ENCODE results near the gene SH3RF1.
A peak's percentile ranks its signal among the peaks of the same experiment; 100 is the strongest.

The SH3RF1 gene

DNA sequence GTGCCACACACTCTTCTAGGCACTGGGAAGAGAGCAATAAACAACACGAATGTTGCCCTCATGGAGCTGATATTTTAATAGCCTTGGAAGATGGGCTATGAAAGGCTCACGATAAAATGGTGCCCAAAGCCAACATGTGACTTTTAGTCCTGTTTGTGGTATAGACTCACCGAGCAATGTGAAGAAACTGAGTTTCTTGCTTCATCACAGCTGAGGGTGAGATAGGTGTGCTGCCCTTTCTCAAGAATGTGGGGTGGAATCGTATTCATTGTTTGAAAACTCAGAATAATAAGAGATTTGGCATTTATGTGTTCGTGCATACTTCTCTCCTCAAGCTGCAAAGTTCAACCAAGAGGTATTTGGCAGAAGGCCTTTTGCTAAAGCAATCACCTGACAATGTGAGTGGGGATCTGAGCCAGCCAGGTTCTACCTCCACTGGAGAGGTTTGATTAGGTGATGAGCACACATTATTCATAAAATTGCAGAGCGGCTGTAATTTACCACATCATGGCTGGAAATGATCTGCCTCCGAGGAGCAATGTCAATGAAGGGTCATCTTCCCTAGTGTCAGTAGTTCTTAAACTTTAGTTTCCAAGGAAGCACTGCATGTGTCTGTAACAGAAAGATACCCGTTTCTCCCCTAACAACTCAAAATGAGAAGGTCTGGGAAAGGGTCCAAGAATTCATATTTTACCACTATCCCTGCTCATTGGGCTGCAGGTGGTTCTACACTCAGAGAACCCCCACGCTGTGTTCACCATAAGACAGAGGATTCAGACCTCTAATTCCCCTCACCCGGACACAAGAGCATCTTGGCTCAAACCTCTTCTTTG lies 218.8 kb downstream of the SH3RF1 start:
- no peak for DNase-seq (ENCODE audit: insufficient read length, low spot score)
- FAIRE-seq = peak; percentile 44

DNA sequence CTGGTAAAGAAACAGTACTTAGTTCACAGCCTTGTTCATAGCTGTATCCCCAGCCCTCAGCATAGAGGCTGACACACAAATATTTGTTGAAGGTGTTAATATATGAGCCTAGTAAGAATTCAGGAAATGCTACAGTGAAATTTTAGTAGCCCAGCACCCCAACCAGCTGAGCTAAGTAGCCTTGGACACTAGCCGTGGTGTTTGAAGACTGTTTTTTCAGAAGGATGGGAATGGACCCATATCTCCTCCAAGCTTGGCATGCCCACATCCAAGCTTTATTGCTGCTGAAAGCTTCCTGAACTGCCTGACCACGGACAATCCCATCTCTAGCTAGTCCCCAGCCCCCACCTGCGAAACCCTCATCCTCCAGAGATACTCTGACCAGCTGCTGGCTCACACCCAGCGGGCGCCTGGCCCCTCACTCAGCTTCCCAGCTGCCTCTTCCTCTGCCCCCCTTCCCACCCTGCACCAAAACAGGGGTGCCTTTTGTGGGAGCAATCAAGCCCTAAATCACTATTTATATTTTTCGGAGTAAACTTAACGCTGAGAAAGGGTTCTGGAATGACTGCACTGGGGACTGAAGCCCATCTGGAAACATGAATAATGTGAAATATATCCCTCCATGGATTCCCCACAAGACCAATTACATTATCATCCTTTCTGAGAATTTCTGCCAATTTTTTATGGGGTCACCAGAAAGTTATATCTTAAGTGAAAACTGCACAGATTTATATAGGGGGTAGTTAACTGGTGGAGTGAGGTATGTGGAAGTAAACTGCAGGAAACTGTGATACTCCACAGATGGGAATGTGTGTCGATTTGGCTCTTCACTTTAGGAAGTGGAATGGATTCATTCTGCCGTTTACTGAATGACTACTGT lies 219.6 kb downstream of the SH3RF1 start:
- no peak for FAIRE-seq

DNA sequence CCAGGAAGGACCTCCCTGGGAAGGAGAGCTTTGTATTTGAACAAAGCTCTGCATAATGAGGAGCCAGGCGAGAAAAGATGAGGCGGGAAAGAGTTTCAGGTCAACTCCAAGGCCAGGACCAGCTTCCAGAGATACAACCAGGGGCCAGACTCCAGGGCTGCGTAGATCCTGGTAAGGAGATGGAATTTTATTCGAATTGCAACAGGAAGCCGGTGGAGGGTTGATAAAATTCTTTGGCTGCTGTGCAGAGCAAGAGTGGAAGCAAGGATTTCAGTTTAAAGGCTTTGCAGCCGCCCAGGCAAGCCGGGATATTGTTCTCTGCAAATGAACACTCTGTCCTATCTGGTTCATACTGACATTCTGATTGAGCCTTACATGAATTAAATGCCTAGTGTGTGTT lies 220.5 kb downstream of the SH3RF1 start:
- peak; percentile 49 for FAIRE-seq
- no peak for DNase-seq (ENCODE audit: insufficient read length, low spot score)

More for the DNA sequence above, 219.6 kb downstream of the SH3RF1 start:
- DNase-seq (ENCODE audit: insufficient read length, low spot score) = no peak

DNA sequence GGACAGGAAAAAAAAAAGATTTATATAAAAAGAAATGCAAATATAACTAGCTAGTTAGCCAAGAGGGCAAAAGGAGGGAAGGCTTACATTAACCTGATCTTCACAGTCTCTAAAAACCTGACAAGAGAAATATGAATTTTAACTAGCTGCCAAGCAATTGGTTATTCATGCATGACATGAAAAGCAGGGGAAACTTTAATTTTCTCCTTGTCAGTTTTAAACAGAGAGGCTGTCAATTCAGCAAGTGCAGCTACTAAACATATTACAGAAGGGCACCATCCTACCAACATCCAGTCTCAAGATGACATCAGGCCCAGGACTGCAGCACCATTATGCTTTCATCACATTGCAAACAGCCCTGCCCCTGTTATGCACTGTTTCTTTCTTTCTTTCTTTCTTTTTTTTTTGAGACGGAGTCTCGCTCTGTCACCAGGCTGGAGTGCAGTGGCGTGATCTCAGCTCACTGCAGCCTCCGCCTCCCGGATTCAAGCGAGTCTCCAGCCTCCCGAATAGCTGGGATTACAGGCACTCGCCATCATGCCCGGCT lies 221.8 kb downstream of the SH3RF1 start:
- DNase-seq (ENCODE audit: insufficient read length, low spot score) (no peak), FAIRE-seq (no peak)

DNA sequence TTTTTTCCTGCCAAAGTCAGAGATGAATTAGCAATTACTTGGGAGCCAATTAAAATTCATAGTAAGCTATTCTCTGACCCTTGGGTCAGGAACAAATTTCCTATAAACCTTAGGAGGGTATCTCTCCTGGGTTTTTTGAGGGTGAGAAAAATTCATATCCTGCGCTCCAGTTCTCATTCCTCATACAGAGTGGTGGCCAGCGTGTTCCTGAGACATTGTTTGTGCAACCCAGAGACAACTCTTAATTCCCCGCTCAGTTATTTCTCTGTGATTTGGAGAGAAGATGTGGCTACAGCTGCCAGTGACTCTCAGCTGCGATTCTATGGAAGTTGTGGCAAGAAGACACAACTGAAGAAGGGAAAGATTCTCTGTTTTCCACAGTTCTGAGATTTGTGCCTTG lies 222.8 kb downstream of the SH3RF1 start:
- DNase-seq (ENCODE audit: insufficient read length, low spot score) (no peak), FAIRE-seq (no peak)

DNA sequence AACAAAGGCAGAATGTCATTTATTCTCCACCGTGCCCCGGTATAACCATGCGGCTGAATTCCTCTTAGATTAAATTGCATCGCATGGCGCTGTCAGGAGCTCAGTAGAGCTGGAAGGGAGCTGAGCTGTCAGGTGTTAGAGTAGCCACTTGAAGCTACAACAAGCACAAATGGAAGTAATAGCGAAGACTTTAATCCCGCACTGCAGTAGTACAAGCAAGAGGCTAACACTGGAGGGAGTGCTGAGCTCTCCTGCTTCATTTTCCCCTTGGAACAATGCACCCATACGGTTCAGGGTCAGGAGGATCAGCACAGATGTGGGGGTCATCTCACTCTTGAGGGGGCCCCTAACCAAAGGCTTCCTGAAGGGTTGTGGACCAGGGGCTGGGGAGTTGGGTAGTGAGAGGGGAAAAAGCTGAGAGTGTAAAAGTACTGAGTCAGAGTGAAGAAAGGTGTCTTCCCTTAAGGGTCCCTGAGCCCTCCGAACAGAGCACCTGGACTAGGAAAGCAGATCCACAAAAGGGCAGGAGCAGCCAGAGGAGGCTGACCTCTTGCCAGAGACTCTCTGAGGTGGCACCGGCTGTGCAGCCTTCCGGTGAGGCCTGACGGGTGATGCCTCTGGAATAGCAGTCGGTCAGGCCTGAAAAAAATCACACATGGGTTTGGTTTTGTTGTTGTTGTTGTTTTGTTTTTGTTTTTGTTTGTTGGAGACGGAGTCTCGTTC lies 224.7 kb downstream of the SH3RF1 start:
- DNase-seq (ENCODE audit: insufficient read length, low spot score) = peak; percentile 18

DNA sequence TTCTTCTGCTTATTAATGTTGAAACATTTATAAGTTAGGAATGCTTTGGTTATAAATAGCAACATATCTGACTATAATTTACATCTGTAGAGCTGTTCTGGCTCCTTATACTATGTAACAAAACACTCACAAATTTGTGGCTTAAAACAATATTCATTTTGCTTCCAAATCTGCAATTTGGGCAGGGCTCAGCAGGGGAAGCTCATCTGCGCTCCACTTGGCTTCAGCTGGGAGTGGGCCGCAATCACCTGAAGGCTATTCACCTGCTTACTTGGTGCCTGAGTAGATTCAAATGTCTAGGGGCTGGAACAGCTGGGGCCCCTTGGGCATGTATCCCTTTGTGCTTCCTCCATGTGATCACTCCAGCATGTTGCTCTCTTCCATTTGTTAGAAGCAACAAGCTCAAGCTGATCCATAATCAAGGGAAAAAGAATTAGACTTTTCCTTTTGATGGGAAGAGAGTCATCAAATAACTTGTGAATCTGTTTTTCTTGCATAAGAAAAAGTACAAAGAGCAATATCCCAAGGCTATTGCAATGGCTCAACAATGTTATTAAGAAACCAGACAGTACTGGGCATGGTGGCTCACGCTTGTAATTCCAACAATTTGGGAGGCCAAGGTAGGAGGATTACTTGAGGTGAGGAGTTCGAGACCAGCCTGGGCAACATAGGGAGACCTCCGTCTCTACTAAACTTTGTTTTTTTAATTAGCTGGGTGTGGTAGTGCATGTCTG lies 225.9 kb downstream of the SH3RF1 start:
- FAIRE-seq = no peak
- no peak for DNase-seq (ENCODE audit: insufficient read length, low spot score)

More for the DNA sequence above, 224.7 kb downstream of the SH3RF1 start:
- peak; percentile 62 for FAIRE-seq

Data from HTR-8/SVneo (cell line).